Hindlimb muscle (tissue), 1 donor: ENCODE measurements around the gene HS3ST2. TPM values are rescaled to one million over a fixed set of nuclear protein-coding genes. Genes with fewer than 3 reads are reported as not detected.
"Not testable (repeated sequence)": the region's sequence is repeated elsewhere in the genome, so short reads cannot be mapped to it uniquely, and the experiment has no call there.

Source experiments
- DNase-seq: peaks from one replicate; pipeline ENCODE4 v3.0.0-alpha.2; 2013
- polyA plus RNA-seq: library from polyadenylated mRNA; unstranded; fragments of 120-200 nt; gene quantifications from one replicate; pipeline ENCODE4 v1.2.1, GENCODE V29; 2013; ENCODE audit not compliant: insufficient read length

HS3ST2 gene
- polyA plus RNA-seq, 1 donor: not detected

DNA sequence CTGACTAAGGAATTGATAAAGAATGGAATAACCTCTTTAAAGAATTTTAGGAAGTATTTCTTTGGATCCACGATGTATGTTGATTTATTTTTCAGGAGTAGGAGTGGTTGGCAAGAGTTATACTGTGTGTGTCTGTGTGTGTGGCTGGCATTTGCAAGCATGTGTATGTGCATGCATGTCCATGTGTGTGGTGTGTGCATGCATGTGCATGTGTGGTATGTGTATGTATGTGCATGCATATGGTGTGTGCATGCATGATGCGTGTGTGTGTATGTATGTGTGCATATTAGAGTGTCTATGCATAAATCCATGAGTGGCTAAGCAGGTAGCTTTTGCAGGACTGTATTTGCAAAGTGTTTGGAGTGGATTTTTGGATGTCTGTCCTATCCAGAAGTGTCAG lies 120.8 kb downstream of the HS3ST2 start:
- DNase-seq: no peak

DNA sequence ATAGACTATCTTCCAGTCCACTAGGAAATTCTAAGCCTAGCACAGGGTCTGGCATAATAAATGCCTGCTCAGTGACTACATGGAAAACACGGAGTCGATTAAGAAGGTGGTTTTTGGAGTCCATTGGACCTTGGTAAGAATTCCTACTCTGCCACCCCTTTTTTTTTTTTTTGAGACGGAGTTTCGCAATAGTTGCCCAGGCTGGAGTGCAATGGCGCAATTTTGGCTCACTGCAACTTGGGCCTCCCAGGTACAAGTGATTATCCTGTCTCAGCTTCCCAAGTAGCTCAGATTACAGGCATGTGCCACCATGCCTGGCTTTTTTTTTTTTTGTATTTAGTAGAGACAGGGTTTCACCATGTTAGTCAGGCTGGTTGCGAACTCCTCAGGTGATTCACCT lies 123.2 kb downstream of the HS3ST2 start:
- DNase-seq: no peak

DNA sequence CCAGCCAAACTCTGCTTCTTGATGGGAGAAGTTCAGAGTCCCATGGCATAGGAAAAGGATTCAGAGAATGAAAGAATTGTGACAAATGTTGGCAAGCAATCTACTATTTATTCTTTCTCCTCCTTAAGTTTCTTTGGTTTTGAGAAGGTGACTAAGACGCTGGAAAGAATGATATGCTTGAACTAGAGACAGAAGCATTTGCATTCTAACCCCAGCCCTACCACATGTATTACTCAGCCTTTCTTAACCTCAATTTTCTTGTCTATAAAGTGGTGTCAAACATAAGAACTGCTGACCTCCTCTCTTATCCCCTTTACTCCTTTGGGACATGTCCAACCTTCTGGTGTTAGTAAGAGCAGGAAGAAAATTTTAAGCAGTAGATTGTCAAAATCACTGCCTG lies 124.7 kb downstream of the HS3ST2 start:
- no peak for DNase-seq

DNA sequence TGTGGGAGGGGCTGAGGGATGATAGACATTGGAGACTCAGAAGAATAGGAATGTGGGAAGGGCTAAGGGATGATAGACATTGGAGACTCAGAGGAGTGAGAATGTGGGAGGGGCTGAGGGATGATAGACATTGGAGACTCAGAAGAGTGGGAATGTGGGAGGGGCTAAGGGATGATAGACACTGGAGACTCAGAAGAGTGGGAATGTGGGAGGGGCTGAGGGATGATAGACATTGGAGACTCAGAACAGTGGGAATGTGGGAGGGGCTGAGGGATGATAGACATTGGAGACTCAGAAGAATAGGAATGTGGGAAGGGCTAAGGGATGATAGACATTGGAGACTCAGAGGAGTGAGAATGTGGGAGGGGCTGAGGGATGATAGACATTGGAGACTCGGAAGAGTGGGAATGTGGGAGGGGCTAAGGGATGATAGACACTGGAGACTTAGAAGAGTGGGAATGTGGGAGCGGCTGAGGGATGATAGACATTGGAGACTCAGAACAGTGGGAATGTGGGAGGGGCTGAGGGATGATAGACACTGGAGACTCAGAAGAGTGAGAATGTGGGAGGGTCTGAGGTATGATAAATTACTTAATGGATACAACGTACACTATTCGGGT lies 125.9 kb downstream of the HS3ST2 start:
- DNase-seq: not testable (repeated sequence)

DNA sequence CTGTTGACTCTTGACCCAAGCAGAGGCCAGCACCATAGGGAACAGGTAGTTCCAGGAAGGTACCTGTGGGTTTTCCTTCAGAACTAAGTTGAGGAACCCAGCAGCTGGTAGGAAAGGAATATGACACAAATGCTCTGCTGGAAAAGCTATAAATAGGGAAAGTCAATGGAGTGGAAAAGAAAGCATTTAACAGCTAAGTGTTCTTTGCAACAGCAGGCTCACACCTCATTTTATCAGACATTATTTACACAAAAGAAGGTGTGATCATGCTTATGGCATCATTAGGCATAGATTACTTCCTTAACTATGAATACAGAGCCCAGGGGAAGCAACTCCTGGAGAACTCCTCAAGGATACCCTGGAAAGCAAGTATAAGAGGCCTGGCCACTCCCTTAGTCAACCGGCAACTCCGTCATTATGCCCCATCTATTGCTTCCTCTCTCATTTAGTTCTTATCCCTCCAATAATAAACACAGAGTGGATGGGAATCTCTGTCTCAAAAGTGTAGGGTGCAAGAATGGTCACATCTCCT lies 128.1 kb downstream of the HS3ST2 start:
- no peak for DNase-seq

DNA sequence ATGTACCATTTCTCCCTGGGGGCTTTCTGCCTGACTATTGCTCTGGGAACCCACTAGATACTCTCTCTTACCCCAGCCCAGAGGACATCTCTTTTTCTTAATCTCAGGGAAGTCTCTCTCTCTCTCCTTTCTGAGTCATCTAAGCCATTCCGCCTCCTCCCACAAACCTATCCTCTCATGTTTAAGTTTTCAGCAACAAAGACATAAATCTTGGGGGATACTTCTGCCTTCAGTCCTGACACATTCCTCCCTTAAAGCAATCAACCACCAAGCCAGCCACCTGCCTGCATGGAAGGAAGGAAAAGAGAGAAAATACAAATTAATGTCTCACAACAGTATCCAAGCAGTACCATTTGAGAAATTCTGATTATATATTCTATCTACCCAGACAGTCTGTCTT lies 128.8 kb downstream of the HS3ST2 start:
- DNase-seq: no peak

DNA sequence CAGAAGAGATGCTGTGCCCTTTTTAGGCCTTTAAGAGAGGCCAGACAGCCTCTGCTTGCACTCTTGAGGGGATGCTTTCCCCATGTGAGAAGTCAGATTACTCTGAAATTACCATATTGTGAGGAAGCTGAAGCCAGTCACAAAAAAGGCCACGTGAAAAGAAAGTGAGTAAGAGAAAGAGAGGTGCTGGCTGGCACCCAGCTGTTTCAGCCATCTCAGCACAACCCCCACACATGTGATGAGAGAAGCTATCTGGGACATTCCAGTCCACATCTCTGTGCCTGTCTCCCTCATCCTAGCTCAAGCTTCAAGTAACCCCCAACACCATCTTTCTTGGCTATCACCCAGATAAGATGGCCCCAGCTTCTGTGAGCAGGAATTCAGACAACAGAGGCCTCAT lies 131.4 kb downstream of the HS3ST2 start:
- DNase-seq: no peak

DNA sequence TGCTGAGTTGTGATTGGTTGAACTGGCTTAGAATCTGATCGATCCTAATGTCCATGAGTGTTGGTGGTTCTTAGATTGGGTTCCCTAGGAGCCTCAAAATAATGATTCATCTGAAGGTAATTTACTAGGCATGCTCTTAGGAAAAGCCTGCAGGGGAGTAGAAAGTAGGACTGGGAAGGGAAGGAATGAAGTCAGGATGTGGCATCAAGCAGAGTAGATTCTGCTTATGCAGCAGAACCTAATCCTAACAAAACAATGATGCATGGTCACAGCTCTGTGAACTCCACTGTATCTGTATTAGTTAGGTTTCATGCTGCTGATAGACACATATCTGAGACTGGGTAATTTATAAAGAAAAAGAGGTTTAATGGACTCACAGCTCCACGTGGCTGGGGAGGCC lies 132.5 kb downstream of the HS3ST2 start:
- no peak for DNase-seq

DNA sequence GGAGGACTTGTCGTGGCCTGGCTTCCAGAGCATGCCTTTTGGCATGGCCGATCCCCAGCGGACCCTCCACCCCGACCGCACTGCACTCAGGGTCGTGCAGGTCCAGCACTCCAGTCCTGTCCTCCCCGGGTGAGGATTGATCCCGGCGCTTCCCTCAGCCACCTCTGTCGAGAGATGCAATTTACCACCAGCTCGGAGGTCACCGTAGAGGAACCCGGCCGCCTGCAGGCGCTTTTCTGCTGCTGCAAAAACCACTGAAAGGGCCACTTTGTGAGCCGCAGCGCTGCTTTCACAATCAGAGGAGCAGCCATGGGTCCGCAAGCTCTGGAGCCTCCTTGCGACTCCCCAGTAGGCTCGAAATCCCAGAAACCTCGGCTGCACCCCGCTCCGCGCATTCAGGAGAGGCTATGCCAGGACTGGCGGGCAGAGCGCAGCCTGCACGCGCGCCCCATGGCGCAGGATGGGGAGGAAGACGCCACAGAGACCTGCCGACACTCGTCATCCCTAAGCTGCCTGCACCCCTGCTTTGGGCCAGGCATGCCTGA lies 134.2 kb downstream of the HS3ST2 start:
- no peak for DNase-seq

DNA sequence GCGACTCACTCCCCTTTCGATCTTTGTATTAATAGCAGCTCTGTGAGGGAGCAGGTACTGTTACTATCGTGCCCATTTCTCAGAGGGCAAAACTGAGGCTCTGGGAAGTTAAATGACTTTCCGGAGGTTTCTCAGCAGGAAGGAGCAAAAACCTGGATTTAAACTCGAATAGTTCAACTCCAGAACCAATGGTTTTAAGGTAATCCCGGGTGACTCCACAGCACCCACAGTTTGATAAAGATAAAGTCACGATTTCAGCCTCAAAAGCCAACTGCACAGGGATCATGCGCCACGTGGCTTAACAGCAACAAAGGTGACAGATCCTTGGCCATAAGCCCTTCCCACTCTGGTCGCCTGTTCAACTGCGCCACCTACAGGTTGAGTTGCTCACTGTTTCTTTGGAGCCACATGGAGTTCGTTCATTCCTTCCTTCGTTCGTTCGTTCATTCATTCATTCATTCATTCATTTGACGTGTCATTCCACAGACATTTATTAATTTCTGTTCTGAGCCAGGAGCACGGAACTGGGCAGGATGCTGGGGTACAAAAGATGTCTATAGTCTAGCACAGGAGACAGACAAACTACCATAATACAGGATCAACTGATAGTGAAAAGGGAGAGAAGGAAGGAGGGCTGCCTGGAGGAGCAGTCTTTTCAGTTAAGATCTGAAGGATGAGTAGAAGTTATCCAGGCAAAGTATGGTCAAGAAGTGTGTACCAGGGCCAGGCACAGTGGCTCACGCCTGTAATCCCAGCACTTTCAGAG lies 134.8 kb downstream of the HS3ST2 start:
- peak; percentile 19 for DNase-seq

DNA sequence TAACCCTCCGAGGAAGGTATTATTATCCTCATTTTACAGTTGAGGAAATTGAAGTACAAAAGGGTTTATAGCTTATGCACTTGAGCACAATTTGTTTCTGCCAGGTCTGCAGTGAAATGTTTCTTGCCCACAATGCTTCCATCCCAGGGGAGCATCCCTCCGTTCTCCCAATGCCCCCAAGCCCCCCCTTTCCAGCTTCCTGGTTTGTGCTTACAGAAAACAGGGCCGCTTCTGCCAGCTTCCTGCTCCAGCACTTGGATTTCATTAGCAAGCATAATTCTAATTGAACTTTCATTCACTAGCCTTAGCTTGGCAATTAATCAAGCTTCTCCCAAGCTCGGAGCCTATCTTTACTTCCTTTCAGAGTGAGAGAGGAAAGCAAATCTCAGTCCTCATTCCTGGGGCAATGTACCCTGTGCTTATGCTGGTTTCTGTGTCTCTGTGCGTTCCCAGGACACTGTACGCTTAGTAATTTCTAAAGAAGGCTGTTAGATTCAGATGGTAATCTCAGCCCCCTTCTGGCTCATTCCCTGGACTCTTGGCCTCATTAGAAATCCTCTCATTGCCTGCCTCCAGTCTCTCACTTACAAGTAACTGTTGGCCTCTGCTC lies 141.6 kb downstream of the HS3ST2 start:
- DNase-seq: no peak

DNA sequence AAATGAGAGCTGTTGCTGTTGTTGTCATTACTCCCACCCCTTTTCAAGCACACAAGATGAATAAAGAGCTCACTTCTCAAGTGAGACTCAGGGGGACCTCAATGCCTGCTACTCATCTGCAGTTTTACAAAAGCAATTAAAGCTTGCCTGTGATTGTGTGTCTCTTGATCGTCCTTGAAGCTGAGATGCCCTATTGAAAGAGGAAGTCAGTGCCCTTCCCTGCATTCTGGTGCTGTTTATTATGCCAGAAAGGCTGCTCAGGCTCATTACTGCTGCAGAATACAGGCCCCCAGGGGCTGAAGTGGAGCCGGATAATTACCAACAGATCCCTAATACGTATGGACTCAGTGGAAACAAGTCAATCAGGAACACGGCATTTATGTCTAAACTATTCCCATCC lies 147.2 kb downstream of the HS3ST2 start:
- no peak for DNase-seq

DNA sequence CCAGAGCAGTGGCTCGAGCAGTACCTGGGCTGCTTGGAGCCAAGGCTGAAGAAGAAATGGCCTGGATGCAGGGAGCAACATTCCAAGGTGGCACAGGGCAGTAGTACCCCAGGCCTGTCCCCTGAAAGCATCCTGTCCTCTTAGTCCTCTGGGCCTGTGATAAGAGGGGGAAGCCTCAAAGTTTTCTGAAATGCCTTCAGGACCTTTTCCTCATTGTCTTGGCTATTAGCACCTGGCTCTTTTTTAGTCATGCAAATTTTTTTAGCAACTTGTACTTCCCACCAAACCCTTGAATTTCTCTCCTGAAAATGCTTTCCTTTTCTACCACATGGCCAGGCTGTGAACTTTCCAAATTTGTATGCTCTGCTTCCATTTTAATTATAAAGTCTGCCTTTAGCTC lies 148.9 kb downstream of the HS3ST2 start:
- DNase-seq: no peak
